A549 (cell line): ENCODE data around the gene COL13A1. TPM values are rescaled to one million over a fixed set of nuclear protein-coding genes. Genes with fewer than 3 reads are reported as not detected.

Experiments used
- ATAC-seq, 2 experiments: fragments of 200-7000 bp in 1 of 2; fragments of >200 bp in 1 of 2; cut with Nextera tagmentation in 1 of 2; cut with Tn5 transposase in 1 of 2; 3 replicates each; pipeline versions ENCODE4 v1.8.0 to v1.9.1; 2018 to 2020; ENCODE audit warnings: mild to moderate bottlenecking in 1 of 2, moderate library complexity in 1 of 2
- CTCF ChIA-PET: fragments of 300-600 bp; sonication (Branson Sonifier 250); formaldehyde crosslinking; extraction: SDS; loops from one replicate; lab custom pipeline; 2021; ENCODE audit warnings: antibody characterized with exemption, inconsistent platforms; lab: Yijun Ruan, JAX
- POLR2A ChIA-PET: fragments of 350-600 bp; formaldehyde crosslinking; extraction: SDS; loops from one replicate; lab custom pipeline; 2021; ENCODE audit warnings: antibody characterized with exemption, inconsistent platforms; lab: Yijun Ruan, JAX
- DNase-seq, 2 experiments: peaks; one replicate each; pipeline versions ENCODE4 v3.0.0 to v3.0.0-alpha.2; 2011 to 2016; ENCODE audit warnings: low read depth in 1 of 2, low spot score in 1 of 2
- FAIRE-seq: peaks from 2 replicates; lab custom pipeline; 2011; peaks lifted over from hg19 to GRCh38; lab: Jason Lieb, UNC
- H3K27ac ChIP-seq, 2 experiments: fragments of >200 bp; sonication (Bioruptor Twin); formaldehyde crosslinking; 3 replicates each; pipeline ENCODE4 v1.5.1; 2016 to 2017
- H3K4me1 ChIP-seq: fragments of >200 bp; sonication (Bioruptor Twin); formaldehyde crosslinking; 3 replicates; pipeline ENCODE4 v1.6.1; 2016
- H3K4me2 ChIP-seq: fragments of >200 bp; sonication (Bioruptor Twin); formaldehyde crosslinking; 3 replicates; pipeline ENCODE4 v1.6.1; 2016
- H3K4me3 ChIP-seq: fragments of >200 bp; sonication (Bioruptor Twin); formaldehyde crosslinking; 3 replicates; pipeline ENCODE4 v1.5.1; 2016
- H3K9me3 ChIP-seq: fragments of >200 bp; sonication (Bioruptor Twin); formaldehyde crosslinking; 3 replicates; pipeline ENCODE4 v1.6.1; 2016
- BCL3 ChIP-seq: fragments of >200 bp; sonication (Bioruptor Twin); formaldehyde crosslinking; IDR thresholded peaks from 3 replicates; pipeline ENCODE4 v1.6.1; 2016
- BHLHE40 ChIP-seq: IDR thresholded peaks from 2 replicates; pipeline ENCODE4 v1.6.1; 2012; ENCODE audit warnings: low read depth, low read length, inconsistent platforms
- CBX2 ChIP-seq: fragments of 200-600 bp; sonication (generic); IDR thresholded peaks from 2 replicates; pipeline ENCODE4 v1.6.1; 2016; ENCODE audit warnings: low read depth, mild to moderate bottlenecking, borderline replicate concordance
- CHD4 ChIP-seq: fragments of 200-600 bp; sonication (generic); IDR thresholded peaks from 2 replicates; pipeline ENCODE4 v1.6.1; 2016; ENCODE audit warnings: antibody characterized with exemption, mild to moderate bottlenecking, borderline replicate concordance
- EP300 ChIP-seq, 2 experiments: fragments of >200 bp; sonication (Bioruptor Twin); formaldehyde crosslinking; IDR thresholded peaks; 2 replicates in 1 of 2; 3 replicates in 1 of 2; pipeline ENCODE4 v1.6.1; 2016 to 2017
- FOSB ChIP-seq: fragments of 250-450 bp; sonication (Bioruptor Pico); IDR thresholded peaks from 2 replicates; pipeline ENCODE4 v1.5.0; 2020; ENCODE audit warnings: mild to moderate bottlenecking, moderate library complexity
- FOSL2 ChIP-seq, 2 experiments: fragments of 450-650 bp in 1 of 2; fragments of >200 bp in 1 of 2; sonication (Bioruptor Twin) in 1 of 2; formaldehyde crosslinking; IDR thresholded peaks; 2 replicates each; pipeline versions ENCODE4 v1.5.0 to v1.6.1; 2016 to 2020; ENCODE audit warnings: mild to moderate bottlenecking in 1 of 2, moderate library complexity in 1 of 2
- GATA3 ChIP-seq: IDR thresholded peaks from 2 replicates; pipeline ENCODE4 v1.6.1; 2012; ENCODE audit warnings: borderline replicate concordance
- HDAC2 ChIP-seq: fragments of 200-600 bp; sonication (generic); IDR thresholded peaks from 2 replicates; pipeline ENCODE4 v1.6.1; 2016
- HEYL ChIP-seq: fragments of 250-450 bp; sonication (Bioruptor Pico); IDR thresholded peaks from 2 replicates; pipeline ENCODE4 v1.8.0; 2021; ENCODE audit warnings: mild to moderate bottlenecking, moderate library complexity
- HOXA7 ChIP-seq: fragments of 250-450 bp; sonication (Bioruptor Pico); IDR thresholded peaks from 2 replicates; pipeline ENCODE4 v1.5.0; 2020; ENCODE audit warnings: mild to moderate bottlenecking, moderate library complexity
- JUN ChIP-seq, 2 experiments: fragments of >200 bp; sonication (Bioruptor Twin); formaldehyde crosslinking; IDR thresholded peaks; 2 replicates in 1 of 2; 3 replicates in 1 of 2; pipeline ENCODE4 v1.6.1; 2016 to 2017
- KDM1A ChIP-seq: fragments of 200-600 bp; sonication (generic); IDR thresholded peaks from 2 replicates; pipeline ENCODE4 v1.6.1; 2016; ENCODE audit warnings: low read depth, mild to moderate bottlenecking
- KDM5A ChIP-seq: fragments of 200-600 bp; sonication (generic); IDR thresholded peaks from 2 replicates; pipeline ENCODE4 v1.6.1; 2016; ENCODE audit warnings: antibody characterized with exemption, mild to moderate bottlenecking
- PBX3 ChIP-seq: IDR thresholded peaks from 2 replicates; pipeline ENCODE4 v1.6.1; 2012
- POLR2A ChIP-seq: IDR thresholded peaks from 2 replicates; pipeline ENCODE4 v1.6.1; 2012; ENCODE audit warnings: mild to moderate bottlenecking, low read length
- POLR2AphosphoS2 ChIP-seq: conservative IDR thresholded peaks from 2 replicates; pipeline ENCODE4 v1.6.1; 2012; ENCODE audit warnings: low read length, improper control_type of control experiment, inconsistent platforms
- RAD21 ChIP-seq, 2 experiments: fragments of >200 bp in 1 of 2; sonication (Bioruptor Twin) in 1 of 2; formaldehyde crosslinking in 1 of 2; IDR thresholded peaks in 1 of 2; conservative IDR thresholded peaks in 1 of 2; 2 replicates in 1 of 2; 3 replicates in 1 of 2; pipeline ENCODE4 v1.6.1; 2012 to 2018; ENCODE audit warnings: inconsistent platforms in 1 of 2
- RCOR1 ChIP-seq: fragments of 150-350 bp; IDR thresholded peaks from 2 replicates; pipeline ENCODE4 v1.6.1; 2014; ENCODE audit warnings: antibody characterized with exemption, low read length, low read depth
- SREBF2 ChIP-seq: fragments of 450-650 bp; IDR thresholded peaks from 2 replicates; pipeline ENCODE4 v1.6.1; 2014; ENCODE audit warnings: mild to moderate bottlenecking, moderate library complexity
- TP53 ChIP-seq: fragments of 250-450 bp; sonication (Bioruptor Pico); IDR thresholded peaks from 2 replicates; pipeline ENCODE4 v1.5.0; 2021; ENCODE audit warnings: mild to moderate bottlenecking, moderate library complexity
- ZSCAN20 ChIP-seq: fragments of 250-450 bp; sonication (Bioruptor Pico); IDR thresholded peaks from 2 replicates; pipeline ENCODE4 v1.8.0; 2022; ENCODE audit warnings: mild to moderate bottlenecking, moderate library complexity
- WGBS: methylation state at CpG from one replicate; pipeline ENCODE4 v1.1.6; 2017; ENCODE audit errors: missing lambda C conversion rate; 5-methylcytosine and 5-hydroxymethylcytosine counted together
- polyA plus RNA-seq, 4 experiments: library from polyadenylated mRNA; depleted of rRNA in 3 of 4; stranded (reverse); fragments of >200 nt; fragmentation: RNase III in 1 of 4; extraction: RNeasy Plus Mini Kit Qiagen cat#74134 plus additional on column Dnase treatment in 1 of 4; gene quantifications; 2 replicates in 3 of 4; 3 replicates in 1 of 4; pipeline ENCODE4 v1.2.3, GENCODE V29; 2011 to 2017
- TF ChIP-seq, protein P1 (sequence below): fragments of 150-350 bp; IDR thresholded peaks from 2 replicates; pipeline ENCODE4 v1.6.1; 2014; ENCODE audit warnings: low read depth, mild to moderate bottlenecking, low read length
- TF ChIP-seq, protein P2 (sequence below): IDR thresholded peaks from 2 replicates; pipeline ENCODE4 v1.6.1; 2012; ENCODE audit warnings: low read depth, borderline replicate concordance
- TF ChIP-seq, protein P3 (sequence below): fragments of >200 bp; sonication (Bioruptor Twin); formaldehyde crosslinking; IDR thresholded peaks from 3 replicates; pipeline ENCODE4 v1.5.1; 2016

COL13A1 gene
- polyA plus RNA-seq, 2 of the 4 experiments (the other 2 are of a cell fraction), result 0.08 to 0.27 TPM

GRCh38 chr10:69869291-69869961, 67.7 kb downstream of the COL13A1 start:
- H3K9me3 ChIP-seq, result no peaks in the 10 kb centered on the region
- ChIA-PET POLR2A (no interaction called here), CTCF (interaction anchor here (0.9 to 14.4 kb wide), 9 partner anchors 10 to 152 kb away, joined by 3 to 88 read pairs (median 3); no protein-coding TSS in a partner anchor)
- peak overlapping the region; percentile 17; the same call in 1 of the 3 replicates for H3K4me2 ChIP-seq
- no peak for FAIRE-seq
- no peak for DNase-seq
- peak in 1 of 2 experiments; percentile 36; a peak in 3 of 6 replicates for ATAC-seq
- 83% methylated on average over 2 of the region's 3 CpGs for WGBS
- H3K4me3 ChIP-seq, result no peak overlapping the region
- peaks cover 26% of the 10 kb centered on the region for H3K4me1 ChIP-seq
- TF ChIP-seq RCOR1 (no peak), BCL3 (no peak), HDAC2 (no peak), POLR2AphosphoS2 (no peak)
- peak overlapping the region in 1 of 2 experiments; percentile 69; a peak in 3 of 6 replicates for H3K27ac ChIP-seq

- FAIRE-seq (no peak), ATAC-seq (no peak), DNase-seq (no peak)
- Histone ChIP-seq H3K4me2 (no peak overlapping the region), H3K27ac (no peak overlapping the region), H3K4me3 (no peak overlapping the region), H3K4me1 (peaks cover 24% of the 10 kb centered on the region), H3K9me3 (no peaks in the 10 kb centered on the region)
- 79% methylated on average over 7 of the region's 7 CpGs for WGBS
- ChIA-PET POLR2A (no interaction called here), CTCF (interaction anchor here (0.6 to 14.4 kb wide), 7 partner anchors 9 to 69 kb away, joined by 3 to 88 read pairs (median 4); no protein-coding TSS in a partner anchor)
- TF ChIP-seq, protein P1, sequence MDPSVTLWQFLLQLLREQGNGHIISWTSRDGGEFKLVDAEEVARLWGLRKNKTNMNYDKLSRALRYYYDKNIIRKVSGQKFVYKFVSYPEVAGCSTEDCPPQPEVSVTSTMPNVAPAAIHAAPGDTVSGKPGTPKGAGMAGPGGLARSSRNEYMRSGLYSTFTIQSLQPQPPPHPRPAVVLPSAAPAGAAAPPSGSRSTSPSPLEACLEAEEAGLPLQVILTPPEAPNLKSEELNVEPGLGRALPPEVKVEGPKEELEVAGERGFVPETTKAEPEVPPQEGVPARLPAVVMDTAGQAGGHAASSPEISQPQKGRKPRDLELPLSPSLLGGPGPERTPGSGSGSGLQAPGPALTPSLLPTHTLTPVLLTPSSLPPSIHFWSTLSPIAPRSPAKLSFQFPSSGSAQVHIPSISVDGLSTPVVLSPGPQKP, result no peak
- TF ChIP-seq HEYL (CRISPR knock-in tag), result no peak
- TF ChIP-seq TP53 (CRISPR knock-in tag), result no peak
- no peak for TF ChIP-seq RCOR1
- TF ChIP-seq JUN (IDR thresholded peaks at IDR 0.05), result no peak
- no peak for TF ChIP-seq GATA3
- no peak for TF ChIP-seq HOXA7 (CRISPR knock-in tag)
- TF ChIP-seq CHD4, result no peak
- no peak for TF ChIP-seq RAD21 (conservative IDR thresholded peaks at IDR 0.05 in 1 of 2, IDR thresholded peaks at IDR 0.05 in 1 of 2)
- no peak for TF ChIP-seq ZSCAN20 (CRISPR knock-in tag)
- TF ChIP-seq EP300 (IDR thresholded peaks at IDR 0.05), result no peak
- no peak for TF ChIP-seq SREBF2
- TF ChIP-seq FOSL2 (IDR thresholded peaks at IDR 0.05), result no peak
- TF ChIP-seq FOSL2 (CRISPR knock-in tag; IDR thresholded peaks at IDR 0.05), result no peak
- TF ChIP-seq FOSB (CRISPR knock-in tag), result no peak
- TF ChIP-seq BHLHE40, result no peak
Observed at GRCh38 chr10:69870591-69870990, 68.9 kb downstream of the COL13A1 start.

GRCh38 chr10:69871074-69871473, 69.4 kb downstream of the COL13A1 start:
- TF ChIP-seq, protein P2, sequence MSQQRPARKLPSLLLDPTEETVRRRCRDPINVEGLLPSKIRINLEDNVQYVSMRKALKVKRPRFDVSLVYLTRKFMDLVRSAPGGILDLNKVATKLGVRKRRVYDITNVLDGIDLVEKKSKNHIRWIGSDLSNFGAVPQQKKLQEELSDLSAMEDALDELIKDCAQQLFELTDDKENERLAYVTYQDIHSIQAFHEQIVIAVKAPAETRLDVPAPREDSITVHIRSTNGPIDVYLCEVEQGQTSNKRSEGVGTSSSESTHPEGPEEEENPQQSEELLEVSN, result no peak
- TF ChIP-seq POLR2A (no peak), CBX2 (no peak), KDM1A (no peak), EP300 (IDR thresholded peaks at IDR 0.05) (no peak), PBX3 (no peak), KDM5A (no peak)
- TF ChIP-seq, protein P3, sequence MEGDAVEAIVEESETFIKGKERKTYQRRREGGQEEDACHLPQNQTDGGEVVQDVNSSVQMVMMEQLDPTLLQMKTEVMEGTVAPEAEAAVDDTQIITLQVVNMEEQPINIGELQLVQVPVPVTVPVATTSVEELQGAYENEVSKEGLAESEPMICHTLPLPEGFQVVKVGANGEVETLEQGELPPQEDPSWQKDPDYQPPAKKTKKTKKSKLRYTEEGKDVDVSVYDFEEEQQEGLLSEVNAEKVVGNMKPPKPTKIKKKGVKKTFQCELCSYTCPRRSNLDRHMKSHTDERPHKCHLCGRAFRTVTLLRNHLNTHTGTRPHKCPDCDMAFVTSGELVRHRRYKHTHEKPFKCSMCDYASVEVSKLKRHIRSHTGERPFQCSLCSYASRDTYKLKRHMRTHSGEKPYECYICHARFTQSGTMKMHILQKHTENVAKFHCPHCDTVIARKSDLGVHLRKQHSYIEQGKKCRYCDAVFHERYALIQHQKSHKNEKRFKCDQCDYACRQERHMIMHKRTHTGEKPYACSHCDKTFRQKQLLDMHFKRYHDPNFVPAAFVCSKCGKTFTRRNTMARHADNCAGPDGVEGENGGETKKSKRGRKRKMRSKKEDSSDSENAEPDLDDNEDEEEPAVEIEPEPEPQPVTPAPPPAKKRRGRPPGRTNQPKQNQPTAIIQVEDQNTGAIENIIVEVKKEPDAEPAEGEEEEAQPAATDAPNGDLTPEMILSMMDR, result no peak
- CTCF ChIA-PET, result interaction anchor here (0.6 to 14.4 kb wide), 5 partner anchors 10 to 65 kb away, joined by 3 to 88 read pairs (median 10); no protein-coding TSS in a partner anchor
- ATAC-seq, result no peak

More at GRCh38 chr10:69871074-69871473, 69.4 kb downstream of the COL13A1 start:
- no peak for DNase-seq
- no peak overlapping the region for H3K27ac ChIP-seq
- POLR2A ChIA-PET, result no interaction called here
- H3K9me3 ChIP-seq, result no peaks in the 10 kb centered on the region
- 79% methylated on average over 7 of the region's 9 CpGs for WGBS
- H3K4me2 ChIP-seq, result no peak overlapping the region
- peaks cover 24% of the 10 kb centered on the region for H3K4me1 ChIP-seq
- no peak for FAIRE-seq
- H3K4me3 ChIP-seq, result no peak overlapping the region
